GM23248 (cell line): ENCODE measurements around the gene TENM4. TPM values are rescaled to one million over a fixed set of nuclear protein-coding genes. Genes with fewer than 3 reads are reported as not detected.

Source experiments
- DNase-seq: peaks from one replicate; pipeline ENCODE4 v3.0.0-alpha.2; 2015
- H2AFZ ChIP-seq: fragments of 200-600 bp; sonication (generic); 2 replicates; pipeline ENCODE4 v1.6.1; 2016; ENCODE audit warnings: antibody characterized with exemption
- H3F3A ChIP-seq: fragments of 200-600 bp; sonication (generic); 2 replicates; pipeline ENCODE4 v1.6.1; 2016; ENCODE audit warnings: mild to moderate bottlenecking, antibody characterized with exemption, mixed run types; ENCODE audit not compliant: insufficient read depth
- H3K27ac ChIP-seq: fragments of 200-600 bp; sonication (generic); 2 replicates; pipeline ENCODE4 v1.5.1; 2016; ENCODE audit warnings: mild to moderate bottlenecking
- H3K27me3 ChIP-seq: fragments of 200-600 bp; sonication (generic); replicated peaks from 2 replicates; pipeline ENCODE4 v1.6.1; 2016; ENCODE audit warnings: mild to moderate bottlenecking; ENCODE audit not compliant: insufficient read depth
- H3K36me3 ChIP-seq: fragments of 200-600 bp; sonication (generic); 2 replicates; pipeline ENCODE4 v1.6.1; 2016; ENCODE audit warnings: low read depth, mild to moderate bottlenecking
- H3K4me1 ChIP-seq: fragments of 200-600 bp; sonication (generic); 2 replicates; pipeline ENCODE4 v1.6.1; 2016; ENCODE audit warnings: mild to moderate bottlenecking; ENCODE audit not compliant: insufficient read depth
- H3K4me2 ChIP-seq: fragments of 200-600 bp; sonication (generic); one replicate; pipeline ENCODE4 v1.6.1; 2016; ENCODE audit warnings: mild to moderate bottlenecking; ENCODE audit not compliant: unreplicated experiment
- H3K4me3 ChIP-seq: fragments of 200-600 bp; sonication (generic); 2 replicates; pipeline ENCODE4 v1.5.1; 2016; ENCODE audit warnings: mild to moderate bottlenecking
- H3K79me2 ChIP-seq: fragments of 200-600 bp; sonication (generic); 2 replicates; pipeline ENCODE4 v1.6.1; 2016; ENCODE audit warnings: mild to moderate bottlenecking; ENCODE audit not compliant: insufficient read depth
- H3K9ac ChIP-seq: fragments of 200-600 bp; sonication (generic); 2 replicates; pipeline ENCODE4 v1.6.1; 2016; ENCODE audit warnings: mild to moderate bottlenecking
- H3K9me2 ChIP-seq: fragments of 200-600 bp; sonication (generic); 2 replicates; pipeline ENCODE4 v1.6.1; 2016; ENCODE audit warnings: mixed run types, mild to moderate bottlenecking, moderate library complexity; ENCODE audit not compliant: insufficient read depth
- H3K9me3 ChIP-seq: fragments of 200-600 bp; sonication (generic); one replicate; pipeline ENCODE4 v1.6.1; 2017; ENCODE audit warnings: low read depth
- H4K20me1 ChIP-seq: fragments of 200-600 bp; sonication (generic); 2 replicates; pipeline ENCODE4 v1.6.0; 2016; ENCODE audit not compliant: insufficient read depth
- EZH2 ChIP-seq: fragments of 200-600 bp; sonication (generic); IDR thresholded peaks from 2 replicates; pipeline ENCODE4 v1.6.1; 2018; ENCODE audit warnings: antibody characterized with exemption, mild to moderate bottlenecking; ENCODE audit not compliant: insufficient read depth, poor library complexity, severe bottlenecking
- EZH2phosphoT487 ChIP-seq: fragments of 200-600 bp; sonication (generic); IDR thresholded peaks from 2 replicates; pipeline ENCODE4 v1.6.1; 2018; ENCODE audit warnings: antibody characterized with exemption, moderate library complexity, mild to moderate bottlenecking, low read depth; ENCODE audit not compliant: insufficient read depth
- WGBS, 2 experiments: methylation state at CpG; one replicate each; pipeline ENCODE4 v1.1.6; 2015 to 2017; ENCODE audit warnings: low lambda C conversion rate in 2 of 2, low coverage in 1 of 2; ENCODE audit errors: missing lambda C conversion rate in 2 of 2; 5-methylcytosine and 5-hydroxymethylcytosine counted together
- in situ Hi-C: fragments of 300-500 bp; cut with MboI; formaldehyde crosslinking; loops from 2 replicates; pipeline ENCODE4 v1.15.0; 2020
- polyA plus RNA-seq: library from polyadenylated mRNA; unstranded; fragments of >200 nt; fragmentation: Nextera tagmentation; extraction: Ambion mirVana; gene quantifications from 2 replicates; pipeline ENCODE4 v1.2.1, GENCODE V29; 2016
- total RNA-seq: library from RNA; depleted of rRNA; stranded (reverse); fragments of >200 nt; shearing (Covaris generic); gene quantifications from 2 replicates; pipeline ENCODE4 v1.2.3, GENCODE V29; 2014

Gene TENM4
- total and polyA plus RNA-seq, 2 experiments from 2014 or later, result 0.11 to 0.48 TPM

DNA sequence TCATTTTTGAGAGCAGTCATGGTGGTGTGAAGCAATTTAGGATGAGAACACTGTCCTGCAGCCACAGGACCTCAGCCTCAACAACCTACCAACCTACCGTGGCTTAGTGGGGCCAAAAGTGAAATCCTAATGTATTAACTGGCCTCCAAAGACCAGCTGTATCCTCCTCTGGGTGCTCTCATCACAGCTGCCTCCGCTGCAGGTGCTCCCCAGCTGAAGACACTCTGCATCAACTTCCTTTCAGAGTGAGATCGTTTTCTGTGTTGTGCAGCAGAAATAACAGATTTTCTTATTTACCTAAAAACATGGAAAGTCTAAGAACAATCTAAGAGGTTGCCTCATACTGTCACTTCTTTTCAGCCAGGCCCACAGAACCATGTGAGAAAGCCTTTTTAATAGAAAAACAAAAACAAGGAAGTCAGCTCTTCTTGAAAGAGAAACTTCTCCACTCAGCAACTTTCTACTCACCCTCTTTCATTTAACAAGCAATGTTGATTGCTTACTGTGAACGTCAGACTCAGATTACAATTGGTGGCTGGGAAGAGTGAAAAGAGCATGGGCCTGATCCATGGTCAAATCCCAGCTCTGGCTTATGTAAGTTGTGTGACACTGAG is 136.1 kb downstream of the TENM4 start:
- DNase-seq, result no peak
- H3K4me2 ChIP-seq, result no peak overlapping the region
- in situ Hi-C loops, result no loop called here
- no peak overlapping the region for H3K4me3 ChIP-seq
- no peaks in the 10 kb centered on the region for H3F3A ChIP-seq
- no peak for TF ChIP-seq EZH2phosphoT487
- TF ChIP-seq EZH2, result no peak
- no peaks in the 10 kb centered on the region for H4K20me1 ChIP-seq
- H3K9me3 ChIP-seq, result no peaks in the 10 kb centered on the region
- no peaks in the 10 kb centered on the region for H3K27me3 ChIP-seq
- no peaks in the 10 kb centered on the region for H3K36me3 ChIP-seq
- no peaks in the 10 kb centered on the region for H3K4me1 ChIP-seq
- WGBS, 2 experiments, result 13 to 20% methylated on average over 4 of the region's 4 CpGs
- no peaks in the 10 kb centered on the region for H3K9me2 ChIP-seq
- no peaks in the 10 kb centered on the region for H3K79me2 ChIP-seq
- no peak overlapping the region for H2AFZ ChIP-seq
- H3K27ac ChIP-seq, result no peak overlapping the region
- no peak overlapping the region for H3K9ac ChIP-seq

DNA sequence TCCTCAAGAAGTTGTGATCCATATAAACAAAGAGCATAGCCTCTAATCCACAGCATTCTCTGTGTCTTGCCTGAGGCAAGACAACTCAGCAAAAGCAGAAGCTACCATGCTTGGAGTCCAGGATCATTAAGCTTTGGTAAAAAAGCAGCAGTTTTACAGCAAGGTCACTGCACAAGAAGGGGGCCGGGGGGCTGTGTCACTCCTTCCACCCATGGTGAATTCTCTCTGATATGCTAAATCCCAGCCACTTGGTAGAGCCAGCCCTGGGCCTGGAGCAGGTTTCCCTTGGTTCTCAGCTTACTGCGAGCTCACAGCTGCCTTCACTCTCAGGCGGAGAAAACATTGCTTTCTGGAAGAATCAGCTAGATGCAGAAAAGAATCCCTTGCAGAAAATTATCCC is 144.7 kb downstream of the TENM4 start:
- in situ Hi-C loops, result no loop called here
- no peak overlapping the region for H3K9ac ChIP-seq
- H3F3A ChIP-seq, result no peaks in the 10 kb centered on the region
- DNase-seq, result no peak
- 15 to 40% methylated on average over 2 to 3 of the region's 3 CpGs for WGBS, 2 experiments
- no peaks in the 10 kb centered on the region for H3K9me2 ChIP-seq
- TF ChIP-seq EZH2phosphoT487, result no peak
- TF ChIP-seq EZH2, result no peak
- no peaks in the 10 kb centered on the region for H3K36me3 ChIP-seq
- H3K27me3 ChIP-seq, result no peaks in the 10 kb centered on the region
- no peak overlapping the region for H2AFZ ChIP-seq
- H3K4me1 ChIP-seq, result no peaks in the 10 kb centered on the region
- no peaks in the 10 kb centered on the region for H3K9me3 ChIP-seq
- no peaks in the 10 kb centered on the region for H4K20me1 ChIP-seq
- no peak overlapping the region for H3K4me2 ChIP-seq
- H3K4me3 ChIP-seq, result no peak overlapping the region
- no peaks in the 10 kb centered on the region for H3K79me2 ChIP-seq
- no peak overlapping the region for H3K27ac ChIP-seq

DNA sequence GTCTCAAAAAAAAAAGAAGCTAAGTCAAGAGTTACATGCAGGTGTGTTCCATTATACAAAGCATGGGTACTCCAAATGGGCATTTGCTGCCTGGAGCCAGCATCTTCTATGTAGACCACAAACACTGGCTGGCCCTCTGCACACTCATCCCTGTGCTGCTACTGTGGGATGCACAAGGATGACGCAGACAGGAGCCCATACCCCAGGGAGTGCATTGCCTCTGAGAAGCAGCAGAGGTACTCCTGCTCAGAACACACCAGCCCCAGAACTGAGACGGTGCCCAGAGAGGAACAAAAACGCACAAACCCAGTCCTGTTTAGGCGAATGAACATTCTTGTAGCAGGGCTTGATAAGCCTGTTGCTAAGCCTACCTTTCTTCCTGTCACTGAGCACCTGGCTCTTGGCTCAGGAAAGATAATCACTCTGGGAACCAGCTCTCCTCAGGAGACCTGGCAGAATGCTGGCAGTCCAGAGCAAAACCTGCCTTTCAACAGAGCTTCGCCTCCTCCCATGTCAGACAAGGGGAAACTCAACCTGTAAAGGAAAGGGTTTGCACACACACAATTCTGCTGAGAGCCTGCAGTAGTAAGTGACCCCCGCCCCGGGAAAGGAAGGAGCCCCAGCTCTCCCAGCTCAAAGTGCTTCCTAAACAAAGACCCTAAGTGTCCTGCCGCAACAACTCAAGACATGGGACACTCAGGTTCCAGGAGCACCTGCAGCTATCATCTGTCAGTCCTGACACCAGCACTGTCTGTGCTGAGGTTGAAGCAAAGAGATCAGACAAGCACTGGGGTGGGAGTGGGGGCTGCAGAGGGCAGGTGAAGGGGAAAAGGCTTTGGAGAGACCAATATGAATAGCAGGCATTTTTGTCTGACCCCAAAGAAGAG is 145.7 kb downstream of the TENM4 start:
- H2AFZ ChIP-seq, result no peak overlapping the region
- no peaks in the 10 kb centered on the region for H3F3A ChIP-seq
- H3K27ac ChIP-seq, result no peak overlapping the region
- H3K4me1 ChIP-seq, result no peaks in the 10 kb centered on the region
- DNase-seq, result no peak
- H3K79me2 ChIP-seq, result no peaks in the 10 kb centered on the region
- in situ Hi-C loops, result no loop called here
- H3K9me3 ChIP-seq, result no peaks in the 10 kb centered on the region
- H3K9me2 ChIP-seq, result no peaks in the 10 kb centered on the region
- H3K27me3 ChIP-seq, result no peaks in the 10 kb centered on the region
- TF ChIP-seq EZH2 (no peak), EZH2phosphoT487 (no peak)
- H3K9ac ChIP-seq, result no peak overlapping the region
- H3K4me2 ChIP-seq, result no peak overlapping the region
- H3K4me3 ChIP-seq, result no peak overlapping the region
- H4K20me1 ChIP-seq, result no peaks in the 10 kb centered on the region
- 44 to 46% methylated on average over 8 of the region's 8 CpGs for WGBS, 2 experiments
- no peaks in the 10 kb centered on the region for H3K36me3 ChIP-seq

GRCh38 chr11:79291948-79292347 is 148.9 kb downstream of the TENM4 start:
- H3K9me3 ChIP-seq, result no peaks in the 10 kb centered on the region
- H3K79me2 ChIP-seq, result no peaks in the 10 kb centered on the region
- H3K36me3 ChIP-seq, result no peaks in the 10 kb centered on the region
- H2AFZ ChIP-seq, result no peak overlapping the region
- H4K20me1 ChIP-seq, result no peaks in the 10 kb centered on the region
- no peaks in the 10 kb centered on the region for H3F3A ChIP-seq
- DNase-seq, result no peak
- no peaks in the 10 kb centered on the region for H3K9me2 ChIP-seq
- H3K4me3 ChIP-seq, result no peak overlapping the region
- no peaks in the 10 kb centered on the region for H3K27me3 ChIP-seq
- no peaks in the 10 kb centered on the region for H3K4me1 ChIP-seq
- TF ChIP-seq EZH2 (no peak), EZH2phosphoT487 (no peak)
- no peak overlapping the region for H3K9ac ChIP-seq
- in situ Hi-C loops, result no loop called here
- WGBS, 2 experiments, result 9 to 10% methylated on average over 4 of the region's 4 CpGs
- no peak overlapping the region for H3K27ac ChIP-seq
- H3K4me2 ChIP-seq, result no peak overlapping the region
